Measurements from ENCODE around the gene TRAPPC2L.

Gene TRAPPC2L

DNA sequence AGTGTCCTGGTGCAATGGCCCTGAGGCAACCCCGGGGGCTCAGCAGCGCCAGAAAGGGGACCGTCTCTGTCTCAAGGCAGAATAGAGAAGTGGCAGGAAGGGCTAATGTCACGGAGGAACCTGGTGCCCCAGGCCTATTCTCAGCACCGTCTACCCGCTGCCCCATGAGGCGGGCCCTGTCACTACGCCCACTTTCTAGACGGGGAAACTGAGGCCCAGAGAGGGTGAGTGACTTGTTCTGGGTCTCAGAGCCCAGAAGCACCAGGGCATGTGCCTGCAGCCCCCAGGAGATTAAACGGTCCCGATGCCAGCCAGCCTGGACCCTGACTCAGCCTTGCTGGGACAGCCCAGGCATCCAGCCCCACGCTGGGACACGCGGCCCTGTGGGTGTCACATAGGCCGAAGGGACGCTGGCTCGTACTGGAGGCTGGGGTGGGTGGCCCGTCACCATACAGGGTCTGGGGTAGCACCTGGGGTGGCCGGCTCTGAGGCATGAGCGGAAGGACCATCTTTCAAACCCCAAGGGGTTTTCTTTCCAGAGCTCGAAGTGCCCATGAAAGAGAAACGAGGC is 49.7 kb downstream of the TRAPPC2L start:
- H3K4me1 ChIP-seq (ENCODE audit: control insufficient read depth, insufficient read depth, low read length) = no peaks in the 10 kb centered on the region
- no peak overlapping the region for H3K9ac ChIP-seq (ENCODE audit: low read depth, low read length)
- H3K4me3 ChIP-seq (ENCODE audit: low read depth, low read length) = no peak overlapping the region
- no peaks in the 10 kb centered on the region for H3K27me3 ChIP-seq (ENCODE audit: control insufficient read depth, insufficient read depth, low read length)
- H3K36me3 ChIP-seq (ENCODE audit: control insufficient read depth, insufficient read depth, low read length) = no peaks in the 10 kb centered on the region
- H3K27ac ChIP-seq (ENCODE audit: low read depth, low read length) = no peak overlapping the region
- no peaks in the 10 kb centered on the region for H3K9me3 ChIP-seq (ENCODE audit: control insufficient read depth, insufficient read depth, low read length)

DNA sequence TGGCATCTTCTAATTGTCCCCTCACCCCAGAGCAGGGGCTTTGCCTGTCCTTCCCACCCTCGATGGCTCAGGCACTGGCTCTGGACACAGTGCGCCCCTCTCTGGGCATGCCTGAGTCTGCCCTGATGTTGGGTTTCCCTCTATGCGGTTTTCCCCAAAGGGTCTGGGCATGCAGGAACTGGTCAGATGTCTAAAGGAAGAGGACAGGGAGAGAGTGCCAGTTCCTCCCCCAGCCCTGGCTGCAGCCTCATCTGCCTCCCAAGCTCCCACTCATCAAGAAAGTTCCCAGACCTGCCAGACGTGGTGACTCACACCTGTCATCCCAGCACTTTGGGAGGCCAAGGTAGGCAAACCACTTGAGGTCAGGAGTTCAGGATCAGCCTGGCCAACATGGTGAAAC is 50.8 kb downstream of the TRAPPC2L start:
- Histone ChIP-seq H3K9ac (ENCODE audit: low read depth, low read length) (no peak overlapping the region), H3K9me3 (ENCODE audit: control insufficient read depth, insufficient read depth, low read length) (no peaks in the 10 kb centered on the region), H3K4me1 (ENCODE audit: control insufficient read depth, insufficient read depth, low read length) (no peaks in the 10 kb centered on the region), H3K36me3 (ENCODE audit: control insufficient read depth, insufficient read depth, low read length) (no peaks in the 10 kb centered on the region), H3K27ac (ENCODE audit: low read depth, low read length) (no peak overlapping the region), H3K27me3 (ENCODE audit: control insufficient read depth, insufficient read depth, low read length) (no peaks in the 10 kb centered on the region), H3K4me3 (ENCODE audit: low read depth, low read length) (no peak overlapping the region)

DNA sequence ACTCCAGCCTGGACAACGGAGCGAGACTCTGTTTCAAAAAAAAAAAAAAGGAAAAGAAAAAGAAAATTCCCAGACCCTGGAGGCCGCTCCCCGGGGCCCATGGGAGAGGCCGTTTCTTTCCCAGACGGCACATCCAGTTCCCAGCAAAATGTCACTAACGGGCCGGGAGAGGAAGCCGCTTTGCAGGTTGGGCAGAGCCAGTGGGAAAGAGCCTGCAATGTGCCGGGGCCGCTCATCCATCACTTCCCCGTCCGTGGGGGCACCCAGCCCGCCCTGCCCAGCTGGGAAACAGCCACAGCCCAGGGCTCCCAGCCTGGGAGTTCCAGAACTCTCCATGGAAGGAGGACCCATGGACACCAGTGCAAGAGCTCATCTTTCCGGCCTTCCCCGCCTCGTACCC is 51.4 kb downstream of the TRAPPC2L start:
- H3K4me1 ChIP-seq (ENCODE audit: control insufficient read depth, insufficient read depth, low read length) = no peaks in the 10 kb centered on the region
- H3K36me3 ChIP-seq (ENCODE audit: control insufficient read depth, insufficient read depth, low read length) = no peaks in the 10 kb centered on the region
- no peaks in the 10 kb centered on the region for H3K9me3 ChIP-seq (ENCODE audit: control insufficient read depth, insufficient read depth, low read length)
- no peaks in the 10 kb centered on the region for H3K27me3 ChIP-seq (ENCODE audit: control insufficient read depth, insufficient read depth, low read length)
- H3K9ac ChIP-seq (ENCODE audit: low read depth, low read length) = no peak overlapping the region
- no peak overlapping the region for H3K27ac ChIP-seq (ENCODE audit: low read depth, low read length)
- H3K4me3 ChIP-seq (ENCODE audit: low read depth, low read length) = no peak overlapping the region

DNA sequence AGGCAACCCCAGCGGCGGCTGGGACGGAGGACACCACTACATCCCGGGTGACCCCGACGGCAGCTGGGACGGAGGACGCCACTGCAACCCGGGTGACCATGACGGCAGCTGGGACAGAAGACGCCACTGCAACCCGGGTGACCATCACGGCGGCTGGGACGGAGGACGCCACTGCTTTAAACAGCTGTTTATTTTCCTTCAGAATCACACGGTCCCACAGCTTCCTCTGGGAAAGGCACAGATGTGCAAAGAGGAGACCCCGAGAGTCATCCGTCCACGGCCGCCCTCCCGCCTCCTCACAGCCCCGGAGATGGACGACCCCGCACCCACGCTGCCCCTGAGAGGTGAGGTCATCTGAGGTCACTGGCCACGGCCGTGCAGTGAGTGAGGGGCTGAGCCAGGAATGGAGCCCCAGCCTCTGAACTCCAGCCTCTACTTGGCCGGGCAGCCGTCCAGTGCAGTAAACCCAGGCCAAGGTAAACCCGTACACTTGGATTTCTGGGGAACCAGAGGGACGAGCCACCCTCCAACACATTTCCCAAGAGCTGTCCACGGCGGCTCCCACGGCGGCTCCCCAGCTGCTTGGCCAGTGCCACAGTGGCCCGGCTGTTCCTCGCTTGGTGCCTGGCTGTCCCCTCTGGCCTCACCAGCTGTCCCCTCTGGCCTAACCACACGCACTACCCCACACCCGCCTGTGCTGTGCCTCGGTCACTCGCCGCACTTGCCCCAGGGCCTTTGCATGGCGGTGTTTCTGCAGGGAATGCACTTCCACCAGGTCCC is 52.7 kb downstream of the TRAPPC2L start:
- H3K4me3 ChIP-seq (ENCODE audit: low read depth, low read length) = no peak overlapping the region
- no peaks in the 10 kb centered on the region for H3K36me3 ChIP-seq (ENCODE audit: control insufficient read depth, insufficient read depth, low read length)
- H3K9me3 ChIP-seq (ENCODE audit: control insufficient read depth, insufficient read depth, low read length) = no peaks in the 10 kb centered on the region
- H3K27ac ChIP-seq (ENCODE audit: low read depth, low read length) = no peak overlapping the region
- no peaks in the 10 kb centered on the region for H3K27me3 ChIP-seq (ENCODE audit: control insufficient read depth, insufficient read depth, low read length)
- H3K4me1 ChIP-seq (ENCODE audit: control insufficient read depth, insufficient read depth, low read length) = no peaks in the 10 kb centered on the region
- no peak overlapping the region for H3K9ac ChIP-seq (ENCODE audit: low read depth, low read length)

DNA sequence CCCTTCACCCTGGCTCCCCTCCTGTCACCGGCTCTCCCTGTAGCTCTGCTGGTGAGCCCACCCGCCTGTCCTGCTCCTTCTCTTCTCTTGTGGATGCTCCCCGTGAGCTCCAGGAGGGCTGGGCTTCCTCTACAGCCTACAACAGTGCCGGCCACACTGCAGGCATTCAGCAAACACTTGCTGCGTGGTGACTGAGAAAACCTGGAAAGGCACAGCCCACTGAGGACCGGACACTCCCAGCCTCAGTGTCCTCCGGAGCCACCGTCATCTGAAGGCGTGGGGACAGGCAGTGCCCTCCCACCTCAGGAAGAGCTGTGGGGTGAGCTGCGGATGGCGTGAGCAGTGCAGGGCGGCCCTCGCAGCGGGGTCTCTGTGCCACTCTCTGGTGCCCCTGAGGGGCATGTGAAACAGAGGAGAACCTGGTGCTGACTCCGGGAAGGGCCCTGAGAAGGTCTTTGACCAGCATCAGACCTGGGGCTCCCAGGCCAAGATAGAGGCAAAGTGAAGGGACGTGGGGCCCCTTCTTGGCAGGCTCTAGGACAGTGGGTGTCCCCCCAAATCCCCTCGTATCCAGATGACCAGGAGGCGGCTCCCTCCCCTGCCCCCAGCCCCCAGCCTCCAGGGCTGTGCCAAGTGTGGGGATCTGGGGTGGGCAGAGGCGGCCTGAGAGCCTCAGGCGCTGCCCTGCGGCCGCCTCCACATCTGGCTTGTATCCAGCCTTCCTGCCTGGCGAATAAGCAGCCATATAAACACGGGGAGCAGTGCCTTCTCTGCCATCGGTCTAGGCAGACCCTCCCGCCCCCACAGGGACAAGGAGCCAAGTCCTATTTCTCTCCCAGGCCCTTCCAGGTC is 53.6 kb downstream of the TRAPPC2L start:
- Histone ChIP-seq H3K4me3 (ENCODE audit: low read depth, low read length) (no peak overlapping the region), H3K9ac (ENCODE audit: low read depth, low read length) (no peak overlapping the region), H3K36me3 (ENCODE audit: control insufficient read depth, insufficient read depth, low read length) (no peaks in the 10 kb centered on the region), H3K4me1 (ENCODE audit: control insufficient read depth, insufficient read depth, low read length) (no peaks in the 10 kb centered on the region), H3K27me3 (ENCODE audit: control insufficient read depth, insufficient read depth, low read length) (no peaks in the 10 kb centered on the region), H3K9me3 (ENCODE audit: control insufficient read depth, insufficient read depth, low read length) (no peaks in the 10 kb centered on the region), H3K27ac (ENCODE audit: low read depth, low read length) (no peak overlapping the region)

DNA sequence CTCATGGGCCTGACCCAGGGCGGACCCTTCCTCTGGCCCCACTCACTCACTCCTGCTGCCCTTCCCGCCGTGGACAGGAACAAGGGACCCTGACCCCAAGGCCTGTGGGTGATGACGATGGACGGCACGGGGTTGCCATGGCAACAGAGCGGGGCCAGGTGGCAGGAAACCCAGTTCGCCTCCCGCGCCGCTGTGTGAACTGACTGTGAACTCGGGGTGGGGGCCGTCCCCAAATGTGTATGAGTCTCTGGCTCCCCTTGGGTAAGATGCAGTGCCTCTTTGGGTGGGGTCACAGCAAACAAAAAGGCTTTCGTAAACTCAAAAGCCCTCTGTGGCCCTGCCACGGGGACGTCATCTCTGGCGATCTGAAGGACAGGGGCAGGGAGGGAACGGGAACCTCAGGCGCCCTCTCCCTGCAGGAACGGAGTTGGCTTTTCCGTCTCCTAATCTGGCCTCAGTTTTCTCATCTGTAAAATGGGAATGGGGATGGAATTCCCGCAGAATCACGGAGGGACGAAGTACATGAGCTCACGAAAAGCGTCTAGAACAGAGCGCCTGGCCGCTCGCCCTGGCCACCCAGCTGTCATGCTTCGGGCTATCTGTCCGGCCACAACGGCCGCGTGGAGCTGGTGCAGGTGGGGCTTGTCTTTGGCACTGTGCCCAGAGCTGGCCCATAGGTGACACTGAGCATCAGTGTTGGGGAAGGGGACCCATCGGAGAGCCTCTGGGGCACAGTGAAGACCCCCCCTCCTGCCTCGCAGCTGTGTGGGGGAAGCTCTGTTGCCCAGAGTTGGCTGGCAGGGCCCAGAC is 54.4 kb downstream of the TRAPPC2L start:
- H3K9ac ChIP-seq (ENCODE audit: low read depth, low read length) = no peak overlapping the region
- H3K9me3 ChIP-seq (ENCODE audit: control insufficient read depth, insufficient read depth, low read length) = no peaks in the 10 kb centered on the region
- H3K27ac ChIP-seq (ENCODE audit: low read depth, low read length) = no peak overlapping the region
- H3K27me3 ChIP-seq (ENCODE audit: control insufficient read depth, insufficient read depth, low read length) = no peaks in the 10 kb centered on the region
- H3K36me3 ChIP-seq (ENCODE audit: control insufficient read depth, insufficient read depth, low read length) = no peaks in the 10 kb centered on the region
- H3K4me3 ChIP-seq (ENCODE audit: low read depth, low read length) = no peak overlapping the region
- no peaks in the 10 kb centered on the region for H3K4me1 ChIP-seq (ENCODE audit: control insufficient read depth, insufficient read depth, low read length)

DNA sequence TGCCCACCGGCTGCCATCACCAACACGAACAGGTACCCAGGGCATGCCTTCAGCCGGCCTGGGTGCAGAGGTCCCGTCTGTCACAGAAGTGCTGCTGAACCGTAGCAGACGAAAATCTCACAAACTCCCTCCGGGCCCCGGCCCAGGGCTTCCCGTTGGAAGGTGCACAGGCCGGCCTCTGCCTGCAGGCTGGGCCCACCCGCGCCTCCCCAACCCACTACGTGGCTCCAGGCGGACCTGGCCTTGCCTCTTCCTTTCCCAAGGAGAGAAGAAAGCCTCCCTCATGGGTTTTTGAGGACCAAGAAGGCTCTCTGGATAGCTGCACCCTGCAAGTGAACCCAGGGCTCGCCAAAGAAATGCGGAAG is 55.0 kb downstream of the TRAPPC2L start:
- H3K9ac ChIP-seq (ENCODE audit: low read depth, low read length) = no peak overlapping the region
- no peaks in the 10 kb centered on the region for H3K9me3 ChIP-seq (ENCODE audit: control insufficient read depth, insufficient read depth, low read length)
- H3K36me3 ChIP-seq (ENCODE audit: control insufficient read depth, insufficient read depth, low read length) = no peaks in the 10 kb centered on the region
- H3K27ac ChIP-seq (ENCODE audit: low read depth, low read length) = no peak overlapping the region
- no peaks in the 10 kb centered on the region for H3K27me3 ChIP-seq (ENCODE audit: control insufficient read depth, insufficient read depth, low read length)
- no peaks in the 10 kb centered on the region for H3K4me1 ChIP-seq (ENCODE audit: control insufficient read depth, insufficient read depth, low read length)
- no peak overlapping the region for H3K4me3 ChIP-seq (ENCODE audit: low read depth, low read length)
